GM12878 (cell line): ENCODE data around the gene RAPSN. TPM values are rescaled to one million over a fixed set of nuclear protein-coding genes. Genes with fewer than 3 reads are reported as not detected.

Source experiments
- ATAC-seq: fragments of 200-7000 bp; cut with Tn5 transposase; 3 replicates; pipeline ENCODE4 v1.9.1; 2020; ENCODE audit warnings: mild to moderate bottlenecking, moderate library complexity
- BruUV-seq: library from RNA; stranded (reverse); fragments of 400-500 nt; replicated peaks from 2 replicates; lab custom pipeline; 2021; lab: Mats Ljungman, UMichigan
- CTCF ChIA-PET: fragments of 300-600 bp; sonication (Branson Sonifier 250); formaldehyde crosslinking; extraction: SDS; loops from one replicate; lab custom pipeline; 2021; ENCODE audit warnings: inconsistent platforms; lab: Yijun Ruan, JAX
- POLR2A ChIA-PET: fragments of 350-600 bp; formaldehyde crosslinking; extraction: SDS; loops from one replicate; lab custom pipeline; 2021; ENCODE audit warnings: inconsistent platforms; lab: Charles Lee
- RAD21 ChIA-PET: fragments of 300-600 bp; sonication (Branson Sonifier 250); formaldehyde crosslinking; loops from one replicate; lab custom pipeline; 2023; ENCODE audit warnings: antibody characterized with exemption; ENCODE audit not compliant: unreplicated experiment; lab: Charles Lee
- SMC1A ChIA-PET: fragments of 300-600 bp; sonication (Branson Sonifier 250); formaldehyde crosslinking; loops from one replicate; lab custom pipeline; 2023; ENCODE audit not compliant: unreplicated experiment, uncharacterized antibody; lab: Charles Lee
- DNase-seq: peaks from one replicate; pipeline ENCODE4 v3.0.0-alpha.2; 2011; ENCODE audit warnings: low read depth, low spot score
- FAIRE-seq: peaks from 3 replicates; lab custom pipeline; 2011; peaks lifted over from hg19 to GRCh38; lab: Jason Lieb, UNC
- H2AFZ ChIP-seq: 2 replicates; pipeline ENCODE4 v1.6.0; 2011; ENCODE audit warnings: low read depth, low read length, control low read depth; ENCODE audit not compliant: control insufficient read depth
- H3K27ac ChIP-seq: 2 replicates; pipeline ENCODE4 v1.5.1; 2011; ENCODE audit warnings: control low read depth; ENCODE audit not compliant: control insufficient read depth, insufficient read depth
- H3K27me3 ChIP-seq, 2 experiments: replicated peaks in 1 of 2; 2 replicates each; pipeline versions ENCODE4 v1.6.0 to v1.6.1; 2011; ENCODE audit warnings: low read length in 1 of 2; ENCODE audit not compliant: control insufficient read depth in 2 of 2, insufficient read depth in 2 of 2
- H3K36me3 ChIP-seq, 2 experiments: 2 replicates each; pipeline ENCODE4 v1.5.1; 2011; ENCODE audit warnings: low read length in 1 of 2; ENCODE audit not compliant: control insufficient read depth in 2 of 2, insufficient read depth in 2 of 2
- H3K4me1 ChIP-seq: 2 replicates; pipeline ENCODE4 v1.6.1; 2011; ENCODE audit warnings: mild to moderate bottlenecking, low read length, moderate library complexity, mixed read lengths; ENCODE audit not compliant: control insufficient read depth, insufficient read depth
- H3K4me2 ChIP-seq: 2 replicates; pipeline ENCODE4 v1.6.0; 2011; ENCODE audit warnings: control low read depth; ENCODE audit not compliant: control insufficient read depth, insufficient read depth
- H3K4me3 ChIP-seq: fragments of 200-600 bp; sonication (generic); 2 replicates; pipeline ENCODE4 v1.5.1; 2016
- H3K79me2 ChIP-seq: 2 replicates; pipeline ENCODE4 v1.6.0; 2011; ENCODE audit warnings: low read length; ENCODE audit not compliant: control insufficient read depth, insufficient read depth
- H3K9ac ChIP-seq: 2 replicates; pipeline ENCODE4 v1.8.0; 2011; ENCODE audit warnings: low read length, control low read depth, mixed read lengths; ENCODE audit not compliant: control insufficient read depth, insufficient read depth
- H3K9me3 ChIP-seq: replicated peaks from 3 replicates; pipeline ENCODE4 v1.5.1; 2011; ENCODE audit warnings: mild to moderate bottlenecking, low read length; ENCODE audit not compliant: control insufficient read depth, insufficient read depth
- H4K20me1 ChIP-seq: 2 replicates; pipeline ENCODE4 v1.6.0; 2011; ENCODE audit not compliant: control insufficient read depth, insufficient read depth
- CHD2 ChIP-seq: IDR thresholded peaks from 2 replicates; pipeline ENCODE4 v1.6.1; 2011; ENCODE audit warnings: low read depth, low read length, improper control_type of control experiment, borderline replicate concordance
- CHD4 ChIP-seq: fragments of 200-600 bp; sonication (generic); IDR thresholded peaks from 2 replicates; pipeline ENCODE4 v1.6.1; 2016; ENCODE audit warnings: mild to moderate bottlenecking
- MYB ChIP-seq: fragments of 150-350 bp; IDR thresholded peaks from 2 replicates; pipeline ENCODE4 v1.6.1; 2014; ENCODE audit warnings: mild to moderate bottlenecking, low read depth, low read length, borderline replicate concordance
- ZNF207 ChIP-seq: fragments of 450-650 bp; IDR thresholded peaks from 2 replicates; pipeline ENCODE4 v1.6.1; 2014; ENCODE audit warnings: antibody characterized with exemption, mild to moderate bottlenecking, borderline replicate concordance
- ZSCAN29 ChIP-seq: fragments of 450-650 bp; IDR thresholded peaks from 2 replicates; pipeline ENCODE4 v1.6.1; 2017; ENCODE audit warnings: mild to moderate bottlenecking, moderate library complexity
- ZZZ3 ChIP-seq: IDR thresholded peaks from 2 replicates; pipeline ENCODE4 v1.6.1; 2011; ENCODE audit warnings: low read depth; ENCODE audit not compliant: control insufficient read depth, insufficient read length
- WGBS: methylation state at CpG from one replicate; pipeline ENCODE4 v1.1.6; 2016; ENCODE audit warnings: low lambda C conversion rate; ENCODE audit not compliant: insufficient replicate concordance, insufficient coverage; ENCODE audit errors: missing lambda C conversion rate; 5-methylcytosine and 5-hydroxymethylcytosine counted together
- in situ Hi-C: fragments of 300-500 bp; cut with MboI; formaldehyde crosslinking; loops from 9 replicates; pipeline ENCODE4 v1.14.3; 2018; ENCODE audit warnings: mixed read lengths
- intact Hi-C: fragments of 100-400 bp; cut with micrococcal nuclease; formaldehyde crosslinking; loops from one replicate; pipeline ENCODE4 v1.14.2; 2022; ENCODE audit not compliant: unreplicated experiment
- polyA plus RNA-seq, 11 experiments: library from polyadenylated mRNA; depleted of rRNA in 4 of 11; unstranded in 6 of 11; stranded (reverse) in 5 of 11; fragments of >200 nt; fragmentation: Nextera tagmentation in 4 of 11; fragmentation: Illumina TruSeq in 1 of 11; extraction: Ambion mirVana in 4 of 11; extraction: Trizol in 1 of 11; gene quantifications; 1 replicate in 1 of 11; 2 replicates in 10 of 11; pipeline versions ENCODE4 v1.2.1 to v1.2.3, GENCODE V29; 2011 to 2016; ENCODE audit warnings: inconsistent platforms in 2 of 11, missing spikeins in 2 of 11, low read depth in 1 of 11
- total RNA-seq, 4 experiments: library from RNA; depleted of rRNA in 3 of 4; stranded (reverse); fragments of >200 nt in 3 of 4; fragmentation: Illumina TruSeq in 1 of 4; extraction: Trizol in 1 of 4; gene quantifications; 2 replicates each; pipeline versions ENCODE4 v1.2.1 to v1.2.3, GENCODE V29; 2013 to 2021
- TF ChIP-seq, protein P1 (sequence below): IDR thresholded peaks from 2 replicates; pipeline ENCODE4 v1.6.1; 2011; ENCODE audit warnings: mild to moderate bottlenecking, low read depth, low read length, moderate library complexity; ENCODE audit not compliant: insufficient replicate concordance
- TF ChIP-seq, protein P2 (sequence below), 3 experiments: IDR thresholded peaks in 2 of 3; conservative IDR thresholded peaks in 1 of 3; 2 replicates each; pipeline ENCODE4 v1.5.1; 2011; ENCODE audit warnings: low read depth in 3 of 3, low read length in 3 of 3, mild to moderate bottlenecking in 3 of 3, control low read depth in 2 of 3, moderate library complexity in 2 of 3, inconsistent platforms in 1 of 3, mixed read lengths in 1 of 3; ENCODE audit not compliant: control insufficient read depth in 2 of 3, insufficient read depth in 1 of 3; ENCODE audit errors: extremely low read depth in 1 of 3
- TF ChIP-seq, protein P3 (sequence below): IDR thresholded peaks from 2 replicates; pipeline ENCODE4 v1.6.1; 2012; ENCODE audit warnings: mild to moderate bottlenecking, low read depth, low read length

Gene RAPSN
- total and polyA plus RNA-seq, 10 of the 15 experiments (the other 5 are each of a cell fraction or from before 2014, with no cell fraction given) = 0.08 to 0.23 (median 0.14) TPM; not detected in 6

DNA sequence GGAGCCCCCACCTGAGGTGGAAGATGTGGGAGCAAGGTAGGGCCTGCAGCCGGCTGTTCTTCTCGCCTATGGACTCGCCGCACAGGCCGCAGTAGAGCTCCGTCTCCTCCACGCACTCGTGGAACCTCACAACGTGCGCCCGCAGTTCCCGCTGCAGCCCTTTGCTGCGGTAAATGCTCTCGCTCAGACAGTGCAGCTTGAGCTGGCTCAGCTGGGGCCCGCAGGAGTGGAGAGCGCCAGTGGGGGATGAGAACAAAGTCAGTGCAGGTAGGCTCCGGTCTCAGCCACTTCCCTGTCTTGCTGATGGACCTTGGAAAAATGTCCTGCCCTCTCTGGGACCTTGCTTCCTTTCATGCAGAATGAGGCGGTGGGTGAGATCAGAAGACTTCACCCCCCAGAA, 10.2 kb downstream of the RAPSN start:
- no peak overlapping the region for H3K9ac ChIP-seq
- H3K4me1 ChIP-seq = no peaks in the 10 kb centered on the region
- no peaks in the 10 kb centered on the region for H3K79me2 ChIP-seq
- FAIRE-seq (no peak), ATAC-seq (no peak), DNase-seq (no peak)
- no peak overlapping the region for H2AFZ ChIP-seq
- intact Hi-C loops (no loop called here), in situ Hi-C loops (no loop called here)
- no peaks in the 10 kb centered on the region; a peak in 1 of 4 replicates for H3K27me3 ChIP-seq
- no peaks in the 10 kb centered on the region for H3K9me3 ChIP-seq
- POLR2A ChIA-PET = no interaction called here
- SMC1A ChIA-PET = no interaction called here
- H3K4me3 ChIP-seq = no peak overlapping the region
- CTCF ChIA-PET = interaction anchor here (1.6 kb wide), 1 partner anchor 16 kb away, joined by 8 read pairs; no protein-coding TSS in a partner anchor
- 88% methylated on average over 15 of the region's 18 CpGs for WGBS
- H3K4me2 ChIP-seq = no peak overlapping the region
- H3K36me3 ChIP-seq = no peaks in the 10 kb centered on the region
- H3K27ac ChIP-seq = no peak overlapping the region
- TF ChIP-seq, protein P1, sequence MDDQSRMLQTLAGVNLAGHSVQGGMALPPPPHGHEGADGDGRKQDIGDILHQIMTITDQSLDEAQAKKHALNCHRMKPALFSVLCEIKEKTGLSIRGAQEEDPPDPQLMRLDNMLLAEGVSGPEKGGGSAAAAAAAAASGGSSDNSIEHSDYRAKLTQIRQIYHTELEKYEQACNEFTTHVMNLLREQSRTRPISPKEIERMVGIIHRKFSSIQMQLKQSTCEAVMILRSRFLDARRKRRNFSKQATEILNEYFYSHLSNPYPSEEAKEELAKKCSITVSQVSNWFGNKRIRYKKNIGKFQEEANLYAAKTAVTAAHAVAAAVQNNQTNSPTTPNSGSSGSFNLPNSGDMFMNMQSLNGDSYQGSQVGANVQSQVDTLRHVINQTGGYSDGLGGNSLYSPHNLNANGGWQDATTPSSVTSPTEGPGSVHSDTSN = no peak
- no peak for TF ChIP-seq ZSCAN29
- TF ChIP-seq ZNF207 = no peak
- TF ChIP-seq ZZZ3 = no peak
- no TSS peak for BruUV-seq
- RAD21 ChIA-PET = no interaction called here
- H4K20me1 ChIP-seq = no peaks in the 10 kb centered on the region

DNA sequence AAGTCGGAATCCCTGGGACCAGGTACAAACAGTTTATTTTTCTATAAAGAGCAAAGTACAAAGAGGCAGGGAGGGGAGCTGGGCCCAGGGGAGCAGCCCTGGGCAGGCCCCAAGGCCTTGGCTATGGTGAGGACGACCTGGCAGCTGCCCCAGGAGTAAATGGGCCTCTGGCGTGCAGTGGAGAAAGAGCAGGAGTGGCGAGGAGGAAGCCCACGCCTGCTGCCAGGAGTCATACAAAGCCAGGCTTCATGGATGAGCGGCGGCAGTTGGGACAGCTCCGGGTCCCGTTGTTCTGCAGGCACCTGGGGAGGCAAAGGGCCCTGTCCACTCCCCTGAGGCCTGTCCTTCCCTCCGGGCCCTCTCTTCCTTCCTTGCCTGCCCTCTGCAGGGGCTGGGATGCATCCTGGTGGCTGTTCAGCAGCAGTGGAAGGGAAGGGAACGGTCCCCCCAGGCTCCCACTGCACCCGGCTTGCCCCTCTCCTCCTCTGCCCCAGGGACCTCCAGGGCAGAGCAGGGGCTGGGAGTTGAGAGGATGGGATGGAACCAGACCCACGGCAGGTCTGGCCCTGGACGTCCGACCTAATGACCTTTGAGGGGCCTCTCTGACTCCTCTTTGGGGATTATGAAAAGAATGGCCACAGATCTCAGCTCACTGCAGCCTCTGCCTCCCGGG, 11.1 kb downstream of the RAPSN start:
- Histone ChIP-seq H3K27me3 (no peaks in the 10 kb centered on the region; a peak in 1 of 4 replicates), H3K4me1 (no peaks in the 10 kb centered on the region), H3K79me2 (no peaks in the 10 kb centered on the region), H3K4me2 (no peak overlapping the region), H3K4me3 (no peak overlapping the region), H3K9me3 (no peaks in the 10 kb centered on the region), H3K27ac (no peak overlapping the region), H4K20me1 (no peaks in the 10 kb centered on the region), H2AFZ (no peak overlapping the region), H3K36me3 (no peaks in the 10 kb centered on the region), H3K9ac (no peak overlapping the region)
- ATAC-seq (no peak), DNase-seq (no peak), FAIRE-seq (no peak)
- ChIA-PET SMC1A (no interaction called here), RAD21 (no interaction called here), CTCF (no interaction called here), POLR2A (no interaction called here)
- no TSS peak for BruUV-seq
- WGBS = 45% methylated on average over 16 of the region's 16 CpGs
- in situ Hi-C loops = no loop called here
- intact Hi-C loops = no loop called here
- TF ChIP-seq CHD2 = no peak
- TF ChIP-seq MYB = no peak
- TF ChIP-seq, protein P2, sequence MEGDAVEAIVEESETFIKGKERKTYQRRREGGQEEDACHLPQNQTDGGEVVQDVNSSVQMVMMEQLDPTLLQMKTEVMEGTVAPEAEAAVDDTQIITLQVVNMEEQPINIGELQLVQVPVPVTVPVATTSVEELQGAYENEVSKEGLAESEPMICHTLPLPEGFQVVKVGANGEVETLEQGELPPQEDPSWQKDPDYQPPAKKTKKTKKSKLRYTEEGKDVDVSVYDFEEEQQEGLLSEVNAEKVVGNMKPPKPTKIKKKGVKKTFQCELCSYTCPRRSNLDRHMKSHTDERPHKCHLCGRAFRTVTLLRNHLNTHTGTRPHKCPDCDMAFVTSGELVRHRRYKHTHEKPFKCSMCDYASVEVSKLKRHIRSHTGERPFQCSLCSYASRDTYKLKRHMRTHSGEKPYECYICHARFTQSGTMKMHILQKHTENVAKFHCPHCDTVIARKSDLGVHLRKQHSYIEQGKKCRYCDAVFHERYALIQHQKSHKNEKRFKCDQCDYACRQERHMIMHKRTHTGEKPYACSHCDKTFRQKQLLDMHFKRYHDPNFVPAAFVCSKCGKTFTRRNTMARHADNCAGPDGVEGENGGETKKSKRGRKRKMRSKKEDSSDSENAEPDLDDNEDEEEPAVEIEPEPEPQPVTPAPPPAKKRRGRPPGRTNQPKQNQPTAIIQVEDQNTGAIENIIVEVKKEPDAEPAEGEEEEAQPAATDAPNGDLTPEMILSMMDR (IDR thresholded peaks at IDR 0.05 in 2 of 3, conservative IDR thresholded peaks at IDR 0.05 in 1 of 3; ENCODE audit: control insufficient read depth in 2 of 3, extremely low read depth in 1 of 3, insufficient read depth in 1 of 3, low read depth in 3 of 3, low read length in 3 of 3) = no peak
- TF ChIP-seq, protein P3, sequence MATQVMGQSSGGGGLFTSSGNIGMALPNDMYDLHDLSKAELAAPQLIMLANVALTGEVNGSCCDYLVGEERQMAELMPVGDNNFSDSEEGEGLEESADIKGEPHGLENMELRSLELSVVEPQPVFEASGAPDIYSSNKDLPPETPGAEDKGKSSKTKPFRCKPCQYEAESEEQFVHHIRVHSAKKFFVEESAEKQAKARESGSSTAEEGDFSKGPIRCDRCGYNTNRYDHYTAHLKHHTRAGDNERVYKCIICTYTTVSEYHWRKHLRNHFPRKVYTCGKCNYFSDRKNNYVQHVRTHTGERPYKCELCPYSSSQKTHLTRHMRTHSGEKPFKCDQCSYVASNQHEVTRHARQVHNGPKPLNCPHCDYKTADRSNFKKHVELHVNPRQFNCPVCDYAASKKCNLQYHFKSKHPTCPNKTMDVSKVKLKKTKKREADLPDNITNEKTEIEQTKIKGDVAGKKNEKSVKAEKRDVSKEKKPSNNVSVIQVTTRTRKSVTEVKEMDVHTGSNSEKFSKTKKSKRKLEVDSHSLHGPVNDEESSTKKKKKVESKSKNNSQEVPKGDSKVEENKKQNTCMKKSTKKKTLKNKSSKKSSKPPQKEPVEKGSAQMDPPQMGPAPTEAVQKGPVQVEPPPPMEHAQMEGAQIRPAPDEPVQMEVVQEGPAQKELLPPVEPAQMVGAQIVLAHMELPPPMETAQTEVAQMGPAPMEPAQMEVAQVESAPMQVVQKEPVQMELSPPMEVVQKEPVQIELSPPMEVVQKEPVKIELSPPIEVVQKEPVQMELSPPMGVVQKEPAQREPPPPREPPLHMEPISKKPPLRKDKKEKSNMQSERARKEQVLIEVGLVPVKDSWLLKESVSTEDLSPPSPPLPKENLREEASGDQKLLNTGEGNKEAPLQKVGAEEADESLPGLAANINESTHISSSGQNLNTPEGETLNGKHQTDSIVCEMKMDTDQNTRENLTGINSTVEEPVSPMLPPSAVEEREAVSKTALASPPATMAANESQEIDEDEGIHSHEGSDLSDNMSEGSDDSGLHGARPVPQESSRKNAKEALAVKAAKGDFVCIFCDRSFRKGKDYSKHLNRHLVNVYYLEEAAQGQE = no peak
- no peak for TF ChIP-seq CHD4
